AG20443 (cell line): ENCODE data around the gene AK2.
"Not testable (repeated sequence)": the region's sequence is repeated elsewhere in the genome, so short reads cannot be mapped to it uniquely, and the experiment has no call there.

Source experiments
- DNase-seq: peaks from one replicate; pipeline ENCODE4 v3.0.0; 2012; ENCODE audit warnings: low spot score, mixed read lengths

Gene AK2

GRCh38 chr1:33050221-33051076 is 13.8 kb upstream of the AK2 start:
- no peak for DNase-seq

DNA sequence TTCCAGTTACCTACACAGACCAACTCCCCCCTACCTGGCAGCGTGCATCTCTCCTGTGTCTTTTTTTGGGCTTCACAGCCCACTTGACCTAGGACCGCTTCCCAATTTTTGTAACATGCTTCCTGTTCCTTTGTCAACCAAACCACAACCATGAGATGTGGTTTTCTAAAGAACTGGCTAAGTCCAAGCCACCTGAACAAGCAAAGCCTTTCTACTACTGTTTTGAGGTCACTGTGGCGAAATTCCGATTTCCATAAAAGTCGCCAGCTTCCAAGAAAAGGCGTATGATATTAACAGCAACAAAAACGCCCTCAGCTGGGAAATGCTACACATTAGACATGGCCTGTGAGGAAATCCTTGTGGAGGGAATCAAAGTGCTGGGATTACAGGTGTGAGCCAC is 12.7 kb upstream of the AK2 start:
- DNase-seq = no peak

DNA sequence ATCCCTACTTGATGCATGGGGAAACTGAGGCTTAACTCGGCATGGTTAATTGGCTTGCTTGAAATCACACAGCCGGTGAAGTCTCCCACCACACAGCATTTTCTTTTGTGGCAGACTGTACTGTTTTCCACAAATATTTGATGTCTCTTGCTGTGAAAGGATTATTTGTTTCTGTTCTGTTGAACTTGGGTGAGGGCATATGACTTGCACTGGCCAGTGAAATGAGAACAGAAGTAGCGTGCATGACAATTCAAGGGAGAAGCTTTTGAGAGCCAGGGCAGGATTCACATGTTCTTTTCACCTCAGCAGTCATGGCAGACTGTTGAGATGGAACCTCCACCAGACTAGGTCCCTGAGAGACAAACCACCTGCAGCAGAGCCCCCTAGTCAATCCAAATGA is 11.7 kb upstream of the AK2 start:
- DNase-seq = no peak

- peak; percentile 25 for DNase-seq
These were observed 11.2 kb upstream of the AK2 start for GRCh38 chr1:33047839-33048305.

DNA sequence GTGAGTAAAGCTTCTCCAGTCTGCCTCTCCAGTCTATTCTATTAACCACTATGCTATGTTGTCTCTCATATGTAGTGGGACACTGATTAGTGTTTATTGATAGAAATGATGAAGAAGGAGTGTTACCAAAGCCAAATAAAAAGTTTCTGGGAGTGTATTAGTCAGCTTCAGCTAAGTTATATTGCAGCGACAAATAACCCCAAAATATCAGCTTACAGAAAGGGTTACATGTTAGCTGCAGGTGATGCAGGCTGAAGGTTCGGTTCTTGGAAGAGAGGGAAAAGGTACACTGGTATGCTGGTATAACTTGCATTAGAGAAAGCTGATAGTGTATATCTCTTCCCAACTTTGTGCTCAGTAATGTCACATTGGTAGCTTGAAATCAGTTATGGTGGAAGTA is 10.6 kb upstream of the AK2 start:
- no peak for DNase-seq

GRCh38 chr1:33046234-33046633 is 9.6 kb upstream of the AK2 start:
- not testable (repeated sequence) for DNase-seq

DNA sequence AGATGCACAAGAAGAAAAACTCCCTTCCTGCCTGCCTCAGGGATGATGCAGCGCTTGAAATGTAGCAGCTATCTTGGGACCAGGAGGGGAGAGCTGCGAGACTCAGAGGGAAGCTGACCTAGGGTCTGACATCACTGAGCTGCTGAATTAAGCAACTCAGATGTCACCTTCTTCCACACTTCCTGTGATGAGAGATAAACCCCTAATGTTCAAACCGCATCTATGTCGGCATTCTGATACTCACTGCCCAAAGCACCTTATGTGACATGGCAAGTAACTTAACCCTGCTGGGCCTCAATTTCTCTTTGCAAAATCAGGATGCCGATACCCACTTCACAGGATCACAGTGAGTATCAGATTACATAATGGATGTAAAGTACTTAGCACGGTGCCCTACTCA is 9.1 kb upstream of the AK2 start:
- no peak for DNase-seq

DNA sequence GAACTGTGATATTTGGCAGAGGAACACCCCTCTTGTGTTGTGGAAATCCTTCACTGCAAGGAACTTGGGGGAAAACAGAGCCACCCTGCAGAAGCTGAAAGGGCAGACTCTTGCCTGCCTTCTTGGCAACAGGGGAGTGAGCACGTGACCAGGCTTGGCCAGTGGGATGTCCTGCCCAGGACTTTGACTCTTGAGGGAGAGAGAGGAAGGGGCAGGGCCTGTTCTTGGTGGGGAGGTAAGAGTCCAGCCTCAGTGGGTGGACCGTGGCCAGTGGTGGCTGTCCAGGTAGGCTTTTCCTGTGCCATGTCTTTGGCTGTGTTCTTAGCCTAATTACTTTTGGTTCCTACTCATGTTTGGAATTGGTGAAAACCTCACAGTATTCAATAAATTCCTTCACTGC is 8.6 kb upstream of the AK2 start:
- no peak for DNase-seq

GRCh38 chr1:33043267-33044092 is 6.8 kb upstream of the AK2 start:
- no peak for DNase-seq

GRCh38 chr1:33042831-33043230 is 6.1 kb upstream of the AK2 start:
- no peak for DNase-seq

DNA sequence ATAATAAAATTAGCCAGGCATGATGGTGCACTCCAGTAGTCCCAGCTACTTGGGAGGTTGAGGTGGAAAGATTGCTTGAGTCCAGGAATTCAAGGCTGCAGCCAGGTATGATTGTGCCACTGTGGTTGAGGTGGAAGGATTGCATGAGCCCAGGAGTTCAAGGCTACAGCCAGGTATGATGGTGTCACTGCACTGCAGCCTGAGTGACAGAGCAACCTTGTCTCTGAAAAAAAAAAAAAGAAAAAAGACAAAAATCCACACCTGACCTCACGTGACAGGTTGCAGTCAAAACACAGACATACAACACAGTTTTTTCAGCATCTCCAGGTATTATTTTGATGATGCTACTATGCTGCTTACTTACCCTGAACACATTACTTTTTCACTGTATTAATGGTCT is 4.3 kb upstream of the AK2 start:
- DNase-seq = no peak

- no peak for DNase-seq
These were observed 3.2 kb upstream of the AK2 start for GRCh38 chr1:33039840-33040239.

GRCh38 chr1:33036051-33036525 is 595 bp downstream of the AK2 start:
- DNase-seq = peak; percentile 24

DNA sequence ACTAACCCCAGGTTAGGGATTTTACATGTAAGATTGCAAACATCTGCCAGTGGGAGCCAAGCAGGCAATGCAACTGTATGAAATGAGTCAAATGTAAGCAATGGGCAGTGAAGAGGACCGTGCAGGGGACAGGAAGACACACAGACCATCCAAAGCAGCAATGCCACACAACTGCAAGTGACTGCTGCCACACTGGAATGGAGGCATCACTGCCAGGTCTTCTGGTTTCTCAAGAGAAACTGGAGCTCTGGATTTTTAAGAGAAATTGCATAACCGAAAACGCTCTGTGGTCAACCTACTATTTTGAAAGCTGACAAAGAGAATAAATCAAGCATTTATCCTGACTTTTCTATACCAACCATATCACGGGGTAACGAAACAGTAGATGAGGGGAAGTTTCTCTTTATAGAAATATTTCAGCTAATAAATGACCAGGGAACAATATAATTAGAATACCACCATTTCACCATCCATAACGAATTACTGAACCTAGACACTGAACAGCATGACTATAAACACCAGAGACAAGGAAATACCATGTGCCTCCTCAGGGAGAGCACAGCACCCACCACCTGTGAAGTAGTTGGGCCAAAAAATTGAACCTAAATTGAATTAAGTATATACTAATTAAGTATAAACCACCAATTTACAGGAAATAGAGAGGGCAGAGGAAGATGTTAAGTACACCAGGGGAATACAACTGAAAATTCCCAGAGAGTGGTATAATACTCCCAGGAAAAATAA is 4.4 kb downstream of the AK2 start:
- DNase-seq = no peak

- no peak for DNase-seq
These were observed 5.2 kb downstream of the AK2 start for GRCh38 chr1:33031506-33031905.

DNA sequence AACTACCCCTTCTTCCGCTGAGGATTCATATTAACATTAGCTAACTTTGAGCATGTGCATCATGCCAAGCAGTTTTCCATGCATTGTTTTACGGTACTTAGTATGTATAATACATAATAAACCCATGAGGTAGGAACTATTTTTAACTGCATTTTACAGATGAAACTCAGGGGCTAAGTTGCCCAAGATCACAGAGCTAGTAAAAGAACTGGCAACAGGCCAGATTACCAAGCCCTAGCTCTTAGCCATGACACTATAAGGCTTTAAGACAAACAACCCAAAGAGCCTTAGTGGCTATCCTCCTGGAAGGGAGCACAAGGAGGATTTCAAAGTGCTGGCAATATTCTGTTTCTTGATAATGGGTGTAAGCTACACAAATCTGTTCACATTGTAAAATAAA is 6.1 kb downstream of the AK2 start:
- DNase-seq = no peak

GRCh38 chr1:33029921-33030320 is 6.8 kb downstream of the AK2 start:
- DNase-seq = no peak

DNA sequence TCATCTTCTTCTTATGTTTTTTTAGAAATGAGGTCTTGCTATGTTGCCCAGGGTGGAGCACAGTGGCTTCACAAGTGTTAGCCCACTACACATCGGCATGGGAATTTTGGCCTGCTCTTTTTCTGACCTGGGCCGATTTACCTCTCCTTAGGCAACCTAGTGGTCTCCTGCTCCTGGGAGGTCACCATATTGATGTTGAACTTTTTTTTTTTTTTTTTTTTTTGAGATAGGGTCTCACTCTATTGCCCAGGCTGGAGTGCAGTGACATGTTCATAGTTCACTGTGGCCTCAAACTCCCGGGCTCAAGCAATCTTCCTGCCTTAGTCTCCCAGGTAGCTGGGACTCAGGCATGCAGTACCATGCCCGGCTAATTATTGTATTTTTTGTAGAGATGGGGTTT is 7.5 kb downstream of the AK2 start:
- DNase-seq = no peak

DNA sequence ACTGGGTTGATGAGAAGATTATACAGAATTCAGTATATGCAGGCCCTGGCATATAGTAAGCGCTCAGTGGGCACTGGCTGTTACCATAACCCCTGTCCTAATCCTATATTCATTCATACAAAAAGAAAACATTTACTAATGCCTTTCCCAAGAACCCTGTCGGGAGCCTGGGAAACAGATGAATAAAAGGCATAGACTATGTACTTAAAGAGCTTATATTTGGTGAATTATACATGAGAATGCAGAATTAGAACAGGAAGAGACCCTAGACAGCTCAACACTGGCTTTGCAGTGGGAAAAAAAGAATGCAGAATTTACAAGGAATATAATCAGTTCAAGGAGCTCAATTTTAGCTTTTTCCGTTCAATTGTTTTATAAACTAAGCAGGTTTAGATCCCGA is 10.9 kb downstream of the AK2 start:
- DNase-seq = no peak

GRCh38 chr1:33025180-33025569 is 11.5 kb downstream of the AK2 start:
- no peak for DNase-seq

GRCh38 chr1:33024430-33025179 is 12.1 kb downstream of the AK2 start:
- DNase-seq = not testable (repeated sequence)
